Activated CD4-positive, alpha-beta T cell treated with anti-CD3 and anti-CD28 coated beads, Interleukin-2, amount 50 U/mL, for 24 hours (primary cell): ENCODE data around the gene PLP2.

Experiments
- DNase-seq, 2 donors: peaks; one replicate each; pipeline ENCODE4 v3.0.0-alpha.2; 2020; ENCODE audit warnings: low read depth in 1 of 2, low spot score in 1 of 2

PLP2 gene

GRCh38 chrX:49209434-49210251 is 37.9 kb downstream of the PLP2 start:
- DNase-seq, result no peak

GRCh38 chrX:49210406-49210805 is 38.7 kb downstream of the PLP2 start:
- no peak for DNase-seq

- no peak for DNase-seq
These were observed 39.4 kb downstream of the PLP2 start for GRCh38 chrX:49211074-49211473.

- DNase-seq, result no peak
These were observed 40.5 kb downstream of the PLP2 start for GRCh38 chrX:49212209-49212608.

- no peak for DNase-seq
These were observed 41.2 kb downstream of the PLP2 start for GRCh38 chrX:49212861-49213260.

GRCh38 chrX:49214416-49214815 is 42.7 kb downstream of the PLP2 start:
- DNase-seq, result no peak

- no peak for DNase-seq
These were observed 43.4 kb downstream of the PLP2 start for GRCh38 chrX:49214996-49215526.

- DNase-seq, result no peak
These were observed 48.4 kb downstream of the PLP2 start for GRCh38 chrX:49220100-49220499.

- DNase-seq, result no peak
These were observed 50.2 kb downstream of the PLP2 start for GRCh38 chrX:49221868-49222267.
